HG02678 (cell line): Measurements from ENCODE around the gene ZFR2.
"Not testable (repeated sequence)": the region's sequence is repeated elsewhere in the genome, so short reads cannot be mapped to it uniquely, and the experiment has no call there.

Experiments used
- ATAC-seq: cut with Tn5 transposase; IDR thresholded peaks from one replicate; pipeline ENCODE4 v1.9.1; 2021; ENCODE audit warnings: mild to moderate bottlenecking, moderate library complexity; ENCODE audit not compliant: unreplicated experiment

The ZFR2 gene

DNA sequence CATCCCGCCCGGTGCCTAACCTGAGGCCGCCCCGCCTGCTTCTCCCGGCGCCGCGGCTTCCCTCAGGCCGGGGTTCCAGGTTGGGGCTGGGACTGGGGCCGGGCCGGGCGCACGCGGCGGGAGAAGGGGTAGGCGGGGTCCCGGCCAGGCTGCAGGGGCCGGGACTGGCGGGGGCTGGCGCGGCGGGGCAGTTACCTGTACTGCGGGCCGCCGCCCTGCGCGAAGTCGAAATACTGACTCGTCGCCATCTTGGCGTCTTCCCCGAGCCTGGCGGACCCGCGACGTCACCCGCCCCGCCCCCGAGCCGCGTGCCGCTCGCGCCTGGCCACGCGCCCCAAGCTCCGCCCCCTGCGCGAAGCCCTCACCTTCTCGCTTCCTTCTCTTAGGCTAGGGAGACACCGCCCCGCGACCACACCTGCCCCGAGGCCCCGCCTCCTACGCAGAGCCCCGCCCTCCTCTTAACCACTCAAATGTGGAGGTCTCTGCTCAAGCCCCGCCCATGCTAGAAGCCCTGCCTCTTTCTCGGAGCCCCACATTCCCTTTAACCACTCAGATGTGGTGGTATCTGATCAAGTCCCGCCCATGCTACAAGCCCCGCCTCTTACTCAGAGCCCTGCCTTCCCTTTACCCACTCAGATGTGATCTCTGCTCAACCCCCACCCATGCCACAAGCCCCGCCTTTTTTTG is at the start of gene ZFR2:
Gene ZFR2, minus strand, starts transcription at position 269 of the 687 bp plus-strand sequence. Its CDS starts 21 bp downstream, at position 248.
- ATAC-seq, result no peak

DNA sequence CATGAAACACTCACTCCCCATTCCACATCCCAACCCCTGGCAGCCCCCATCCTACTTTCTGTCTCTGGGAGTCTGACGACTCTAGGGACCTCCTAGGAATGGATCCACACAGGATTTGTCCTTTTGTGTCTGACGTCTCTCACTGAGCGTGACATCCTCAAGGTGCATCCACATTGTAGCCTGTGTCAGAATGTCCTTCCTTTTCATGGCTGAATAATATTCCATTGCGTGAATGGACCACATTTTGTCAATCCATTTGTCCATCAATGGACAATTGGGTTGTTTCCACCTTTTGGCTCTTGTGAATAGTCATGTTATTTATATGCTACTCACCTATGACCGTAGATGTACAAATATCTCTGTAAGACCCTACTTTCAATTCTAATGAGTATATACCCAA is 47.2 kb upstream of the ZFR2 start:
- ATAC-seq, result no peak

DNA sequence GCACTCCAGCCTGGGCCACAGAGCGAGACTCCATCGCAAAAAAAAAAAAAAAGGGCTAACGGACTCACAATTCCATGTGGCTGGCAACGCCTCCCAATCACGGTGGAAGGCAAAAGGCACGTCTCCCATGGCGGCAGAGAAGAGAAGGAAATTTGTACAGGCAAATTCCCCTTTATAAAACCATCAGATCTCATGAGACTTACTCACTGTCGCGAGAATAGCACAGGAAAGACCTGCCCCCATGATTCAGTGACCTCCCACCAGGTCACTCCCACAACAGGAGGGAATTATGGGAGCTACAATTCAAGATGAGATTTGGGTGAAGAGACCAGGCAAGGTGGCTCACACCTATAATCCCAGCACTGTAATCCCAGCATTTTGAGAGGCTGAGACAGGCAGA is 45.4 kb upstream of the ZFR2 start:
- ATAC-seq, result no peak

DNA sequence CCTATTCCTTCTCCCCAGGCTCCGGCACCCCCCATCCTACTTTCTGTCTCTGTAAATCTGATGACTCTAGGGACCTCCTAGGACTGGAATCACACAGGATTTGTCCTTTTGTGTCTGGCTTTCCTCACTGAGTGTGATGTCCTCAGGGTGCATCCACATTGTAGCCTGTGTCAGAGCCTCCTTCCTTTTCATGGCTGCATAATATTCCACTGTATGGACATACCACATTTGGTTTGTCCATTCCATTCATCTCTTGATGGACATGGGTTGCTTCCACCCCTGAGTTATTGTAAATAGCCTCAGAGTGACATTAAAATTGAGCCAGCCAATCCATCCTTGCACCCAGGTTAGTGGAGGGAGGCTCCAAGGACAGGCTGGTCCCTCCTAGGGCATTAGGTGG is 41.3 kb upstream of the ZFR2 start:
- ATAC-seq, result no peak

DNA sequence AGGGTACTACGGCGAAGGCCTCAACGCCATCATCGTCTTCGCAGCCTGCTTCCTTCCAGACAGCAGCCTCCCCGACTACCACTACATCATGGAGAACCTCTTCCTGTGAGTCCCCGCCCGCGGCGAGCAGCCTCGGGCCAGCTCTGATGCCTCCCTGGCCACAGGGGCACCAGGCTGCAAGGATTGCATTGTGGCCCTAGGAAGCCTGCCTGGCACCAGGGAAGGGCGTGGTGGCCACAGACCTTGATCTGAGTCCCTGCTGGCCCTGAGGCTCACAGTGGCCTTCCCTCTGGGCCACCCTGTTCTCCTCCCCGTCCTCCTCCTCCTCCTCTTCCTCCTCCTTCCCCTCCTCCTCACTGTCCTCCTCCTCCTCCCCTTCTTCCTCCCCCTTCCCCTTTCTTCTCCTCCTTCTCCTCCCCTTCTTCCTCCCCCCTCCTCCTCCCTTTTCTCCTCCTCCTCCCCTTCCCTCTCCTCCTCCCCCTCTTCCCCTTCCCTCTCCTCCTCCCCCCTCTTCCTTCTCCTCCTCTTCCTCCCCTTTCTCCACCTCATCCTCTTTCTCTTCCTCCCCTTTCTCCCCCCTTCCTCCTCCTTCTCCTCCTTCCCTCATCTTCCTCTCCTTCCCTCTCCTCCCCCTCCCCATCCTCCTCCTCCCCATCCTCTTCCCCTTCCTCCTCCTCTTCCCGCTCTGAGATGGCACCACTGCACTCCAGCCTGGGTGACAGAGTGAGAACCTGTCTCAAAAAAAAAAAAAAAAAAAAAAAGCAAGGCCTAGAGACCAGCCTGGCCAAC is 39.6 kb upstream of the ZFR2 start:
- no peak for ATAC-seq

DNA sequence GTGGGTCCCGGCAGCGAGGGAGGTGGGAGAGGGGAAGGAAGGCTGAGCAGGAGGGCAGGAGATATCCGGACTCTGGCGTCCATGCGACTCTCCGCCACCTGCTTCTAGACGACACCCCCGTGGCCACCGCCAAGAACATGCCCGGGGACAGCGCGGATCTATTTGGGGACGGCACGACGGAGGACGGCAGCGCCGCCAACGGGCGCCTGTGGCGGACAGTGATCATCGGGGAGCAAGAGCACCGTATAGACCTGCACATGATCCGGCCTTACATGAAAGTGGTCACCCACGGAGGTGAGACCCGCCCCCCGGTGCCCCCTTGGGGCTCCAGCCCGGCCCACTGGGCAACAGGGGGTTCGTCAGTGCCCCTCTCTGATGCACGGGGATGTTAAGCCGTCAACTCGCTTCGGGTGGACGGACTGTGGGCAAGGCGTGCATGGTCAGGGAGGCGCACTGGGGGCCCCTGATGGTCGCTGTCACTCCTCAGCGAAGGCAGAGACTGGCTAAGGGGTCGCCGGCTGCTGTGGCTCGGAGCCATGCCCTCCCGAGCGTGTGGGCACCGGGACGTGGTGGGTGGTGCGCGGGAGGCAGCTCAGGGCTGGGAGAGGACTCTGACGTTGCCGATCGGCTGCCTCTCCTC is 38.9 kb upstream of the ZFR2 start:
- ATAC-seq, result no peak

DNA sequence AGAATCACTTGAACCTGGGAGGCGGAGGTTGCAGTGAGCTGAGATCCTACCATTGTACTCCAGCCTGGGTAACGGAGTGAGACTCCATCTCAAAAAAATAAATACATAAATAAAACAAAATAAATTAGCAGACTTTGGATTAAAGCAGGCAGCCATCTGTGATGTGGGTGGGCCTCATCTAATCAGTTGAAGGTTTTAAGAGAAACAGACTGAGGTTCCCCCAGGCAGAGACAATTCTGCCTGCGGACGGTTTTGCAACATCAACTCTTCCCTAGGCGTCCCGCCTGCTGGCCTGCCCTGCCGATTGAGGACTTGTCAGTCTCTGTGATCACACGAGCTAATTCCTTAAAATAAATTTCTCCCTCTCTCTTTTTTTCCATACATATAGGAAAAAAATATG is 35.4 kb upstream of the ZFR2 start:
- no peak for ATAC-seq

DNA sequence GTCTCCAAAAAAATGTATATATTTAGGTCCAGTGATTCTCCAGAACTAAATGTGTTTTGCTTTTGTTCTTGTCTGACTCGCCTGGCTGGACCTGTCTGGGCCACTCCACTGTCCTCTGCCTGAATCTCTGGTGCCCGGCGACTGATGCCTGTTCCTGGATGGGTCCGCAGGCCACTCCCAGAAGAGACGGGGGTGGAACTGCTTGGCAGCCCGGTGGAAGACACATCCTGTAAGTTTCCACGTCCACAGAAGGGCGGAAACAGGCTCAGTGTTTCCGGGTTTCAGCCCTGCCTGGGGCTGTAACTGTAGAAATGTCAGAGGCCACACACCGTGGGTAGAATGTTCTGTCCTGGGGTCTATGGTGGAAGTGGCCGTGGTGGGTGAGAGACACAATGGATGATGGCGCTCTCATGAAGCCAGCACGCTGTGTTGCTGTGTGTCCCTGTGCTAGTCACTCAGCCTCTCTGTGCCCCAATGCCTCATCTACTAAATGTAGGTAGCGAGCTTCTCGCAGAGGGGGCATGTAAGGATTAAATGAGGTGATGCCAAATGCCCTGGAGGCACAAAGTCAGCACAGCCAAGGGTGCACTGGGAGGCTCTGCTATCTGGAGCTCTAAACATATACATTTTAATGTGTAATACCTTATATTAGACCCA is 33.6 kb upstream of the ZFR2 start:
- ATAC-seq, result no peak

DNA sequence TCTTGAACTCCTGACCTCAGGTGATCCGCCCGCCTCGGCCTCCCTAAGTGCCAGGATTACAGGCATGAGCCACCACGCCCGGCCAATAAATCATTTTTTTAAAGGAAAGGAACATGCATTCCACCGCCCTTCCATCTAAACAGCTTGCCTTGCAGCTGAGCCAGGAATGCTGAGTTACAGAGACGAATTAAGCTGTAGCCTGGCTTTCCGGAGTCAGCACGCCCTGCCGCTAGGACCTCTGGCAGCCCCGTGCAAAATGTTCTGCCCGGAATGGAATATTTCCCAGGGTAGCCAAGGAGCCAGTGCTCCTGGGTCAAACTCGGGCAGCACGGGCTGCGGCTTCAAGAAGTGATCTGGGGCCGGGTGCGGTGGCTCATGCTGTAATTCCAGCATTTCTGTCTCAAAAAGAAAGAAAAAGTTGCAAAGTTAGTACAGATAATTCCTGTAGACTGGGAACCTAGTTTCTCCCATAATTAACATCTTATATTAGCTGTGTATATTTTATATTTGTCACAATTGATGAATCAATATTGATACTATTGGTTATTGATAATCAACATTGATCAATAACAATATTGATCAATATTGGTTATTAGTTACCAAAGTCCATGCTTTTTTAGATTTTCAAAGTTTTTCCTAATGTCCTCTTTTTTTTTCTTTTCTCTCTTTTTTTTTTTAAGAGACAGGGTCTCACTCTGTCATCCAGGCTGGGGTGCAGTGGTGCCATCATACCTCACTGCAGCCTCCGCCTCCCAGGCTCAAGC is 30.9 kb upstream of the ZFR2 start:
- no peak for ATAC-seq

DNA sequence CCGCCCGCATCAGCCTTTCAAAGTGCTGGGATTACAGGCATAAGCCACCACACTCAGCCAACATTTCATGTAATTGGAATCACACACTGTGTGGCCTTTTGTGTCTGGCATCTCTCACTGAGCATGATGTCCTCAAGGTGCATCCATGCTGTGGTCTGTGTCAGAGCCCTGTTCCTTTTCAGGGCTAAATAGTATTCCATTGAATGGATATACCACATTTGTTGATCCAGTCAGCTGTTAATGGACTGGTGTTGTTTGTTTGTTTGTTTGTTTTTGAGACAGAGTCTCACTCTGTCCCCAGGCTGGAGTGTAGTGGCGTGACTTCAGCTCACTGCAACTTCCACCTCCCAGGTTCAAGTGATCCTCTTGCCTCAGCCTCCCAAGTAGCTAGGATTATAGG is 29.6 kb upstream of the ZFR2 start:
- no peak for ATAC-seq

DNA sequence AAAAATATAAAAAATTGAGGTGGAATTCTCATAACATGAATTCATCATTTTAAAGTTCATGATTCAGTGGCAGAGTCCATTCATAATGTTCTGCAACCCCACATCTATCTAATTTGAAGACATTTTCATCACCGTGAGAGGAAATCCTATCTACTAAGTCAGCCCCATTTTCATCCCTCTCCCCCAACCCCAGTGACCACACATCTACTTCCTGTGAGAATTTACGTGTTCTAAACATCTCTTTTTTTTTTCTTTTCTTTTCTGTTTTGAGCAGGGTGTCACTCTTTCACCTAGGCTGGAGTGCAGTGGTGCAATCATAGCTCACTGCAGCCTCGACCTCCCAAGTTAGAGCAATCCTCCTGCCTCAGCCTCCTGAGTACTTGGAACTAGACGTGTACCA is 29.1 kb upstream of the ZFR2 start:
- ATAC-seq, result no peak

DNA sequence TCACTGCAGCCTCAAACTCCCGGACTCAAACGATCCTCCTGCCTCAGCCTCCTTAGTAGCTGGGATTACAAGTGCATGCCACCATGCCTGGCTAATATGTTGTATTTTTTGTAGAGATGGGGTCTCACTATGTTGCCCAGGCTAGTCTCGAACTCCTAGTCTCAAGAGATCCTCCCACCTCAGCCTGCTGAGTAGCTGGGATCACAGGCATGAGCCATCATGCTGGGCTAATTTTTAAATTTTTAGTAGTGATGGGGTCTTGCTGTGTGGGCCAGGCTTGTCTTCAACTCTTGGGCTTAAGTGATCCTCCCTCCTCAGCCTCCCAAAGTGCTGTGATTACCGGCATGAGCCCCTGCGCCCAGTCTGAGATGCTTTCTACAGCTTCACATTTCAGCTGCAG is 26.9 kb upstream of the ZFR2 start:
- ATAC-seq, result no peak

DNA sequence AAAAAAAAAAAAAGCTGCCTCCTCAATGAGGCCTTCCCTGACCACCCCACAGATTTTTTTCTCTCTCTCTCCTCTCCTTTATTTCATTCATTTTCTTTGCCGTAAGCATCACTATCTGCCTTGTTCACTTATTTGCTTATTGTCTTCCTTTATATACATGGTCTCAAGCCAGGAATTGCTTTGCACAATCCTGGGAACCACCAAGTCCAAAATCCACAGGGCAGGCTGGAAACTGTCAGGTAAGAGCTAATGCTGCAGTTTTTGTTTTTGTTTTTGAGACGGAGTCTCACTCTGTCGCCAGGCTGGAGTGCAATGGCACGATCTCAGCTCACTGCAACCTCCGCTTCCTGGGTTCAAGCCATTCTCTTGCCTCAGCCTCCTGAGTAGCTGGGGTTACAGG is 26.1 kb upstream of the ZFR2 start:
- not testable (repeated sequence) for ATAC-seq

DNA sequence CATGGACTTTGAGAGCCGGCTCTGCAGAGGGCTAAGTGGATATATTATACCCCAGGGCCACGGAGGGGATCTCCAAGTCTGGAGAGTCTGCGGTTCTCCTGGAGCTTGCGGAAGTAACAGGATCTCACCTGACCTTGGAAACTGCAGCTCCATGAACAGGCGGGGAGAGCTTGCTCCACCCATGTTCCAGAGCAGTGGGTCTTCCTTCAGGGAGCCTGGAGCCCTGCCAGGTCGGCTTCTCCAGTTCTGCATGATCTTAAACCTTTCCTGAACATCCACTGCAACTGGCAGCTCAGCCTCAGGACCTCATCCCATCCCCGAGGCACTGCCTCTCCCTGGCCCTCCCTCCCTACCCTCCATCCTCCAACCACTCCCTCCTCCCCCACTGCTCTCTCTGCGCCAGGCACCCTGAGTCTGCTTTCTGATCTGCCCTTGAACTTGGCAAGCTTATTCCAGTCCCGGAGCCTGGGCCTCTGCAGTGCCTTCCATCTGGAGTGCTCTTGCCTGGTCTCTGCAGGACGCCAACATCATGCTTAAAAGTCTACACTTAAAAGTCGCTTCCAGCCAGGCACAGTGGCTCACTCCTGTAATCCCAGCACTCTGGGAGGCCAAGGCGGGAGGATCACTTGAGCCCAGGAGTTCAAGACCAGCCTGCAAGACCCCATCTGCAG is 24.8 kb upstream of the ZFR2 start:
- no peak for ATAC-seq

DNA sequence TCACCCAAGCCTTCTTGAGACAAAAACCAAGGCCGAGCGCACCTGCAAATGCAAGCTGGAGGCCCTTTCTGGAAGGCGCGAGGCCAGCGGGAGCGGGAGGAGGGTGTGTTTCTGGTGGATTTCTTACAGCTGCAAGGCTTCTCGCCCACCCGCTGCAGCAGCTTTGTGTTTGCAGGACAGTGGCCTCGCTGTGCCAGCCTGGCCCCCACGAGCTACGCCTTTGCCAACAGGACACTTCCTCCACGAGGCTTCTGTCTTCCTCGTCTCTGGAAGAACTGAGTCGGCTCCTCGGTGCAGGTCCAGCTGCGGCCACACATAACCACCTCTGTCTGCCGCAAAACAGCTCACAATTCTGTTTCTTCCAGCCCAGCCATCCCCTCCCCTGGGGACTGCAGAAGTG is 21.8 kb upstream of the ZFR2 start:
- no peak for ATAC-seq

DNA sequence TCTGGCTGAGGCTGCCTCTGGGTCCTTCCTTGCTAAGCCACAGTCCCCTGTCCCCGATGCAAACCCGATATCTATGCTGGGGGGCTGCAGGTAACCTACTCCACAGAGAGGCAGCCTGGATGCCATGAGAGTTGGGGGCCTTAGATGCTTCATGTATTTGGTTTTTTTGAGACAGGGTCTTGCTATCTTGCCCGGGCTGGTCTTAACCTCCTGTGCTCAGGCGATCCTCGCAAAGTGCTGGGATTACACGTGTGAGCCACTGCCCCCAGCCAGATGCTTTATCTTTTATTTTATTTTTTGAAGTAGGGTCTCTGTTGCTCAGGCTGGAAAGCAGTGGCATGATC is 13.2 kb upstream of the ZFR2 start:
- ATAC-seq, result no peak

DNA sequence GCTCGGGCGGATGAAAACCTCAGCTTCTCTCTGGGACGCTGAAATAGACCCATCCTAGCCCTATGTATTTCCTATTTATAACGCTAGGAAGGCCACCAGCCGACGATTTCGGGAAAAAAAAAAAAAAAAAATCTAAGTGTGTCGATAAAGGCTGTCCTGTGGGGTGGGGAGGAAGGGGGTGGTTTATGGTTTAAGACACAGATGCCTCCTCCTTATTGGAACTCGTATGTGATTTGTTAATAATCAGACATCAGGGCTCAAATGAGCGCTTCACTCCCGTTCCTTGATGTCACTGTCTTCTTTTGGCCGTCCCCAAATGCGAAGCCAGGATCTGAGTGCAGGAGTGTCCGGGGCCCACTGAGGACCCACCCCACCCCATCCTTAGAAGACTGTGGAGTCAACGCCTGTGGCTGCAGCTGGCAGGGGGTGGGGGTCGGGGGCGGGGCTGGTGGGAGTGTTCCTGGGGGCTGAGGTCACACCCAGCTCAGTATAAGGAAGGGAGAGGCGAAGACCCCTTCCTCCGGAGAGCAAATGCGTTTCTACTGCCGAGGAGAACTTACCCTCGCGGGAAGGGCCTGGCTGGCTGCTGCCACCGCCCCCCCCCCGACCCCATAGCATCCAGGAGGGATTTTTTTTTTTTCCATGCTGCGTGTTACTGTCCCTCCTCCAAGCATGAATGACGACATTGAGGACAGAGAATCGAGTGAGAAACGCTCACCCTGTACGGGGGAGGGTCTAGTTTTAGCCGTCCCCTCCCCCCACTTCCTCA is 12.6 kb upstream of the ZFR2 start:
- ATAC-seq, result no peak

DNA sequence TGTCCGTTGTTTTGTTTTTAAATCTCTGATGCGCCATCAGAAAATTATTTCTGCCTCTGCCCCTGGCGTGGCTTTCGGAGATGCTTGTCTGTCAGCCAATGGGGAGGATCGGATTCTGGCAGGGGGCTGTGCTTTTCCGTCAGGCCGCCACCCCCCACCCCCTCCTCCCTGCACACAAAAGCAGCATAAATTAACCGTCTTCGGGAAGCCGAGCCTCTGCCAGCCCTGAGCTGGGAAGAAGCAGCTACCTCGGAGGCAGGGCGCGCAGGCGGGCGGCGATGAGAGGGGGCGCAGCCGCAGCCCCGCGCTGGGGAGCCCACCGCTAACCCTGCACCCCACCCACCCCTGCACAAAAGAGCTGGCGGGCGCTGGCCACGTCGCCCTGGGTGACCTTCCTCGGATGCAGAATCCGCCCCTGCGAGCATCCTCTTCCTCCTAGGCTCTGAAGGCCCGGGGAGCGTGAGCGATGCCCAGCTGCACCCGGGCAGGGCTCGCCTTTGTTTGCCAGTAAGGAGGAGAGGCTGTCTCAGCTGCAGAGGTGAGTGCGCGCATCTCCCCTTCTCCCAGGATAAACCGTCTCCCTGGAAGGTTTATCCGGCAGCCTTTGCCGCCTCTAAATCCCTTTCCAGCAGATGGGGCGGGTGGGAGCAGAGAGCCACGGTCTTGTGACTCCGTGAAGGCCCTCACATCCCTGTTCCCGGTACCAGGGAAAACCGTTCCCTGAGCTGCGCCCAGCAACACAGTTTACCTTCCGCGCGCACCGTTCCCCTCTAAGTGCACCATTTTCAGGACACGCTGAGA is 11.8 kb upstream of the ZFR2 start, which contains the start of gene ATCAY:
Gene ATCAY, plus strand, starts transcription at position 215 of the 801 bp plus-strand sequence. CDS start 5,083 bp downstream, outside the sequence.
- no peak for ATAC-seq

DNA sequence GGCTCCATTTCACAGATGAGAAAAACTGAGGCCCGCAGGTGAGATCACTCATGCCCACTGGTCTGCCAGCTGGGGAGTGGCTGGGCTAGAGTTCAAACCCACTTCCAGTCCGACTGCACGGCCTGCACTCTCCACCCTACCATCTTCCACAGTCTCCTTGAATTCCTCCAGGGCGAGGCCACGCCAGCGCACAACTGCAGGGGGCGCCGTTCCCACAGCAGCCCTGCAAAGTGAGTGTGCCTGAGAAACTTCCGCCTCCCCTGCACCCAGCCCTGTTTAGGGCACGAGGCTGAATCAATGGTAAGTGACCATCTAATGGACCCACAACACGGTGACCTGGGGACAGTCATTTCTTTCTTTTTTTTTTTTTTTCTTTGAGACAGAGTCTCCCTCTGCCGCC is 10.8 kb upstream of the ZFR2 start:
- no peak for ATAC-seq
